B cell (primary cell): ENCODE data around the gene ISG20L2. TPM values are rescaled to one million over a fixed set of nuclear protein-coding genes. Genes with fewer than 3 reads are reported as not detected.
"Not testable (repeated sequence)": the region's sequence is repeated elsewhere in the genome, so short reads cannot be mapped to it uniquely, and the experiment has no call there.

Experiments used
- ATAC-seq: fragments of 200-7000 bp; cut with Tn5 transposase; one replicate; pipeline ENCODE4 v1.10.0; 2021; ENCODE audit warnings: low read depth, mild to moderate bottlenecking, moderate number of reproducible peaks, moderate library complexity
- CTCF ChIA-PET: fragments of 350-600 bp; sonication (Branson Sonifier 250); formaldehyde crosslinking; loops from one replicate; lab custom pipeline; 2021; ENCODE audit warnings: antibody characterized with exemption, inconsistent platforms; lab: Charles Lee
- POLR2A ChIA-PET: fragments of 350-600 bp; sonication (Branson Sonifier 250); formaldehyde crosslinking; loops from one replicate; lab custom pipeline; 2021; ENCODE audit warnings: antibody characterized with exemption; lab: Charles Lee
- DNase-seq: peaks from one replicate; pipeline ENCODE4 v3.0.0; 2013
- H2AFZ ChIP-seq: 2 replicates; pipeline ENCODE4 v1.6.1; 2012; ENCODE audit warnings: mild to moderate bottlenecking, low read depth, low read length; ENCODE audit not compliant: insufficient read depth, poor library complexity, severe bottlenecking
- H3K27ac ChIP-seq, 2 donors: 1 replicate in 1 of 2; 2 replicates in 1 of 2; pipeline ENCODE4 v1.5.1; 2012 to 2013; ENCODE audit warnings: low read length in 2 of 2, mild to moderate bottlenecking in 2 of 2, moderate library complexity in 1 of 2
- H3K27me3 ChIP-seq, 4 experiments: fragments of 200-600 bp in 1 of 4; sonication (generic) in 1 of 4; replicated peaks in 1 of 4; 1 replicate in 2 of 4; 2 replicates in 2 of 4; pipeline versions ENCODE4 v1.6.1 to v1.7.0; 2013 to 2016; ENCODE audit warnings: low read length in 3 of 4, mild to moderate bottlenecking in 2 of 4, mixed read lengths in 1 of 4, moderate library complexity in 1 of 4; ENCODE audit not compliant: insufficient read depth in 4 of 4, control insufficient read depth in 3 of 4; ENCODE audit errors: control extremely low read depth in 1 of 4
- H3K36me3 ChIP-seq, 2 experiments: replicated peaks in 1 of 2; 1 replicate in 1 of 2; 2 replicates in 1 of 2; pipeline versions ENCODE4 v1.6.1 to v1.7.1; 2013; ENCODE audit warnings: low read length in 1 of 2; ENCODE audit not compliant: insufficient read depth in 2 of 2, control insufficient read depth in 1 of 2; ENCODE audit errors: control extremely low read depth in 1 of 2, extremely low read depth in 1 of 2
- H3K4me1 ChIP-seq, 2 donors: fragments of 200-600 bp in 1 of 2; sonication (generic) in 1 of 2; 1 replicate in 1 of 2; 2 replicates in 1 of 2; pipeline versions ENCODE4 v1.5.1 to v1.6.1; 2013 to 2017; ENCODE audit warnings: low read length in 2 of 2; ENCODE audit not compliant: control insufficient read depth in 2 of 2, insufficient read depth in 2 of 2
- H3K4me2 ChIP-seq: replicated peaks from 2 replicates; pipeline ENCODE3; 2012; ENCODE audit warnings: mild to moderate bottlenecking, low read depth, low read length; ENCODE audit not compliant: poor library complexity, severe bottlenecking
- H3K4me3 ChIP-seq, 5 experiments: fragments of 200-600 bp in 1 of 5; sonication (generic) in 1 of 5; 1 replicate in 3 of 5; 2 replicates in 2 of 5; pipeline versions ENCODE4 v1.5.1 to v1.7.0; 2011 to 2016; ENCODE audit warnings: low read length in 4 of 5, mild to moderate bottlenecking in 4 of 5, low read depth in 2 of 5, control low read depth in 1 of 5, moderate library complexity in 1 of 5; ENCODE audit not compliant: insufficient read depth in 1 of 5; ENCODE audit errors: control extremely low read depth in 1 of 5, extremely low read depth in 1 of 5
- H3K79me2 ChIP-seq: fragments of 200-600 bp; sonication (generic); one replicate; pipeline ENCODE4 v1.6.0; 2016; ENCODE audit warnings: low read length; ENCODE audit not compliant: control insufficient read depth, insufficient read depth
- H3K9ac ChIP-seq: fragments of 200-600 bp; sonication (generic); 2 replicates; pipeline ENCODE4 v1.6.1; 2017; ENCODE audit warnings: mild to moderate bottlenecking, low read length, moderate library complexity
- H3K9me3 ChIP-seq, 3 donors: one replicate each; pipeline versions ENCODE4 v1.6.1 to v1.7.1; 2013; ENCODE audit warnings: low read length in 2 of 3; ENCODE audit not compliant: control insufficient read depth in 2 of 3, insufficient read depth in 1 of 3; ENCODE audit errors: control extremely low read depth in 1 of 3
- H4K20me1 ChIP-seq: 2 replicates; pipeline ENCODE4 v1.6.0; 2012; ENCODE audit warnings: mild to moderate bottlenecking, low read length; ENCODE audit not compliant: insufficient read depth, control insufficient read depth, poor library complexity, severe bottlenecking
- H3K27ac Mint-ChIP-seq: one replicate; pipeline ENCODE4 v1.8.0; 2021; ENCODE audit warnings: mixed read lengths
- H3K27me3 Mint-ChIP-seq: one replicate; pipeline ENCODE4 v1.8.0; 2021; ENCODE audit warnings: mixed read lengths
- H3K4me1 Mint-ChIP-seq: one replicate; pipeline ENCODE4 v1.8.0; 2021; ENCODE audit warnings: mixed read lengths
- H3K4me3 Mint-ChIP-seq: one replicate; pipeline ENCODE4 v1.8.0; 2021; ENCODE audit warnings: mixed read lengths
- H3K9me3 Mint-ChIP-seq: one replicate; pipeline ENCODE4 v1.8.0; 2022; ENCODE audit warnings: mixed read lengths; ENCODE audit not compliant: insufficient read depth
- CTCF ChIP-seq: fragments of 200-600 bp; IDR thresholded peaks from one replicate; pipeline ENCODE4 v1.8.0; 2022; ENCODE audit warnings: antibody characterized with exemption, mild to moderate bottlenecking
- EZH2 ChIP-seq: IDR thresholded peaks from 2 replicates; pipeline ENCODE4 v1.6.1; 2012; ENCODE audit warnings: borderline replicate concordance, low read depth, mild to moderate bottlenecking, moderate library complexity, low read length; ENCODE audit not compliant: insufficient read depth, poor library complexity, severe bottlenecking
- WGBS: methylation state at CpG from one replicate; pipeline ENCODE4 v1.1.5; 2013; ENCODE audit warnings: missing lambda C conversion rate; ENCODE audit not compliant: insufficient coverage; 5-methylcytosine and 5-hydroxymethylcytosine counted together
- intact Hi-C: fragments of 100-400 bp; cut with micrococcal nuclease; formaldehyde crosslinking; loops from one replicate; pipeline ENCODE4 v1.10.0; 2022
- polyA plus RNA-seq: library from polyadenylated mRNA; depleted of rRNA; stranded (reverse); fragments of >200 nt; gene quantifications from 2 replicates; pipeline ENCODE4 v1.2.3, GENCODE V29; 2012
- total RNA-seq, 2 donors: library from RNA; stranded (reverse); fragments of 120-200 nt in 1 of 2; gene quantifications; 1 replicate in 1 of 2; 2 replicates in 1 of 2; pipeline versions ENCODE4 v1.2.3 to v1.2.4, GENCODE V29; 2013 to 2022

The ISG20L2 gene
- total and polyA plus RNA-seq, 2 donors (not counting 1 experiment from before 2014, with no cell fraction given): 30.1 to 51.7 TPM

GRCh38 chr1:156765666-156766065 is 37.1 kb upstream of the ISG20L2 start:
- no peaks in the 10 kb centered on the region for H3K9me3 ChIP-seq
- intact Hi-C loops: loop anchor here (5.0 kb wide), 1 partner anchor 78 kb away; no protein-coding TSS in a partner anchor
- Mint-ChIP-seq H3K4me1 (peaks cover 19% of the 10 kb centered on the region), H3K27me3 (no peaks in the 10 kb centered on the region), H3K4me3 (no peak overlapping the region), H3K27ac (no peak overlapping the region), H3K9me3 (no peaks in the 10 kb centered on the region)
- H3K27me3 ChIP-seq: no peaks in the 10 kb centered on the region
- TF ChIP-seq CTCF (no peak), EZH2 (no peak)
- H3K27ac ChIP-seq: no peak overlapping the region
- peaks cover 33% of the 10 kb centered on the region for H3K79me2 ChIP-seq
- H4K20me1 ChIP-seq: no peaks in the 10 kb centered on the region
- DNase-seq: no peak
- H3K4me2 ChIP-seq: no peak overlapping the region
- H3K4me1 ChIP-seq: peaks cover 21 to 24% of the 10 kb centered on the region in 2 donors
- H2AFZ ChIP-seq: peak overlapping the region; percentile 82
- ATAC-seq: no peak
- whole genome bisulfite sequencing: 93% methylated on average over 2 of the region's 5 CpGs
- peaks cover 0 to 7% of the 10 kb centered on the region in 2 experiments for H3K36me3 ChIP-seq
- H3K9ac ChIP-seq: no peak overlapping the region
- ChIA-PET CTCF (interaction anchor here (2.1 to 9.0 kb wide), 3 partner anchors 14 to 38 kb away, joined by 15 to 87 read pairs (median 18); partner anchors contain the start of genes HDGF, ISG20L2, METTL25B and MRPL24), POLR2A (interaction anchor here (0.6 to 3.1 kb wide), 3 partner anchors 8 to 25 kb away, joined by 5 to 43 read pairs (median 24); partner anchors contain the start of genes HDGF and MRPL24)
- H3K4me3 ChIP-seq: no peak overlapping the region

- H2AFZ ChIP-seq, DNase-seq, H3K9me3 ChIP-seq, H3K27ac Mint-ChIP-seq, ATAC-seq, H3K36me3 ChIP-seq, H3K27me3 Mint-ChIP-seq, H3K4me3 Mint-ChIP-seq, H3K4me2 ChIP-seq, H3K9ac ChIP-seq, H3K9me3 Mint-ChIP-seq, H3K4me3 ChIP-seq, POLR2A ChIA-PET, H3K27me3 ChIP-seq, H4K20me1 ChIP-seq, H3K27ac ChIP-seq: not testable (repeated sequence)
- H3K4me1 ChIP-seq: peaks cover 20 to 24% of the 10 kb centered on the region in 2 donors
- H3K4me1 Mint-ChIP-seq: peaks cover 17% of the 10 kb centered on the region
- 100% methylated on average over 9 of the region's 15 CpGs for WGBS
- intact Hi-C loops: loop anchor here (5.0 kb wide), 1 partner anchor 78 kb away; no protein-coding TSS in a partner anchor
- H3K79me2 ChIP-seq: peaks cover 28% of the 10 kb centered on the region
- CTCF ChIA-PET: interaction anchor here (0.7 to 9.0 kb wide), 2 partner anchors 10 to 37 kb away, joined by 3 to 87 read pairs; partner anchors contain the start of genes ISG20L2 and METTL25B
These were observed 36.6 kb upstream of the ISG20L2 start for GRCh38 chr1:156765136-156765535.
